Measurements from ENCODE around the gene RTN1. TPM values are rescaled to one million over a fixed set of nuclear protein-coding genes. Genes with fewer than 3 reads are reported as not detected.

RTN1 gene, protein sequence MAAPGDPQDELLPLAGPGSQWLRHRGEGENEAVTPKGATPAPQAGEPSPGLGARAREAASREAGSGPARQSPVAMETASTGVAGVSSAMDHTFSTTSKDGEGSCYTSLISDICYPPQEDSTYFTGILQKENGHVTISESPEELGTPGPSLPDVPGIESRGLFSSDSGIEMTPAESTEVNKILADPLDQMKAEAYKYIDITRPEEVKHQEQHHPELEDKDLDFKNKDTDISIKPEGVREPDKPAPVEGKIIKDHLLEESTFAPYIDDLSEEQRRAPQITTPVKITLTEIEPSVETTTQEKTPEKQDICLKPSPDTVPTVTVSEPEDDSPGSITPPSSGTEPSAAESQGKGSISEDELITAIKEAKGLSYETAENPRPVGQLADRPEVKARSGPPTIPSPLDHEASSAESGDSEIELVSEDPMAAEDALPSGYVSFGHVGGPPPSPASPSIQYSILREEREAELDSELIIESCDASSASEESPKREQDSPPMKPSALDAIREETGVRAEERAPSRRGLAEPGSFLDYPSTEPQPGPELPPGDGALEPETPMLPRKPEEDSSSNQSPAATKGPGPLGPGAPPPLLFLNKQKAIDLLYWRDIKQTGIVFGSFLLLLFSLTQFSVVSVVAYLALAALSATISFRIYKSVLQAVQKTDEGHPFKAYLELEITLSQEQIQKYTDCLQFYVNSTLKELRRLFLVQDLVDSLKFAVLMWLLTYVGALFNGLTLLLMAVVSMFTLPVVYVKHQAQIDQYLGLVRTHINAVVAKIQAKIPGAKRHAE
- 8.4 and 9.8 TPM in 2 replicates for total RNA-seq (2022)
- Bru-seq, nascent RNA = percentile 61 among the genes with signal in this experiment
- percentile 58 among the genes with signal in this experiment for BruChase-seq, experiment 1, labeled RNA remaining after a 6-hour chase
- percentile 64 among the genes with signal in this experiment for BruChase-seq, experiment 2, labeled RNA remaining after a 2-hour chase
- long read RNA-seq, transcript RTN1-201 (9 exons, 3,435 nt) = major isoform, 48 of 65 reads
- long read RNA-seq, partial matches to known transcripts = 0 of 65 reads
- long read RNA-seq, other reads (novel, unspliced or antisense) = 13 of 65 reads

DNA sequence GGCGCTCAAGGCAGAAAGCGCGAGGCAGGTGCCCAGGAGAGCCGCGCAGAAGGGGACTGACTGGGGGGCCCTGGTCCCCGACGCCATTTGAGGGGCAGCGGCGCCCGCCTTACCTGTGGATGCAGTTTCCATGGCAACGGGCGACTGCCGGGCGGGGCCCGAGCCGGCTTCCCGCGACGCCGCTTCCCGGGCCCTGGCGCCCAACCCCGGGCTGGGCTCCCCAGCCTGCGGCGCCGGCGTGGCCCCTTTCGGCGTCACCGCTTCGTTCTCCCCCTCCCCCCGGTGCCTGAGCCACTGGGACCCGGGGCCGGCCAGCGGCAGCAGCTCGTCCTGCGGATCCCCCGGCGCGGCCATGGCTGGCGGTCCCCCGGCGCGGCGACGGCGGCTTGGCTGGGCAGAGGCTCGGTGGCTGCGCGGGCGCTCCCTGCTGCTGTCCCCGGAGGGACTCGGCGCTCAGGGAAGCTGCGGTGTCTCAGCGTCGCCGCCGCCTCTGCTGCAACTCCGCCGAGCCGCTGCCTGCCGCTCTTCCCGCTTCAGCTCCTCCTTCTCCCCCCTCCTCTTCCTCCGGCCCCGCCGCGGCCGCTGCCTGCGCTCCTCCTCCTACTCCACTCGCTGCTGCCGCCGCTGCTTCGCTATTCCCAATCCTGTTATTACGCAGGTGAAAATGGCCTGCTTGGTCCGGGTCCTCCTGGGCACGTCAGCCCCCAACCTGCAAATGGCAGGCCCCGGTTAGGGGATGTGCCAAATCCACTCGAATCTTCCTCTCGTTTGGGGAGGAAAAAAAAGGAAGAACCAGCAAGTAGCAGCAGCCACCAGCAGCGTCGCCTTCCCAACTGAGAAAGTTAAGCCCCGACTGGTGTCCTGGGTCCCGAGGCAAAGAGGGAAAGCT lies at the start of gene RTN1:
Gene RTN1 (minus strand): TSS at position 500 of the 889 bp plus-strand sequence. CDS start 146 bp downstream, at position 354.
- Mint-ChIP-seq H3K27ac (ENCODE audit: low read depth, unreplicated experiment) (peak within 1 kb of the TSS; percentile 89), H3K27me3 (ENCODE audit: insufficient read depth, unreplicated experiment) (no peaks in the 10 kb centered on the region), H3K9me3 (ENCODE audit: unreplicated experiment) (no peaks in the 10 kb centered on the region), H3K4me3 (ENCODE audit: unreplicated experiment) (peak within 1 kb of the TSS; percentile 92), H3K4me1 (ENCODE audit: insufficient read depth, unreplicated experiment) (peaks cover 11% of the 10 kb centered on the region), H3K36me3 (ENCODE audit: insufficient read depth, unreplicated experiment) (peaks cover 6% of the 10 kb centered on the region)
- intact Hi-C loops (cut with micrococcal nuclease) = no loop called here
- ChIA-PET POLR2A (interaction anchor here (0.6 to 1.1 kb wide), 2 partner anchors 163 to 213 kb away, joined by 3 to 5 read pairs; no protein-coding TSS in a partner anchor), CTCF (interaction anchor here (0.9 kb wide), 1 partner anchor 163 kb away, joined by 4 read pairs; no protein-coding TSS in a partner anchor)
- TF ChIP-seq, protein P1, sequence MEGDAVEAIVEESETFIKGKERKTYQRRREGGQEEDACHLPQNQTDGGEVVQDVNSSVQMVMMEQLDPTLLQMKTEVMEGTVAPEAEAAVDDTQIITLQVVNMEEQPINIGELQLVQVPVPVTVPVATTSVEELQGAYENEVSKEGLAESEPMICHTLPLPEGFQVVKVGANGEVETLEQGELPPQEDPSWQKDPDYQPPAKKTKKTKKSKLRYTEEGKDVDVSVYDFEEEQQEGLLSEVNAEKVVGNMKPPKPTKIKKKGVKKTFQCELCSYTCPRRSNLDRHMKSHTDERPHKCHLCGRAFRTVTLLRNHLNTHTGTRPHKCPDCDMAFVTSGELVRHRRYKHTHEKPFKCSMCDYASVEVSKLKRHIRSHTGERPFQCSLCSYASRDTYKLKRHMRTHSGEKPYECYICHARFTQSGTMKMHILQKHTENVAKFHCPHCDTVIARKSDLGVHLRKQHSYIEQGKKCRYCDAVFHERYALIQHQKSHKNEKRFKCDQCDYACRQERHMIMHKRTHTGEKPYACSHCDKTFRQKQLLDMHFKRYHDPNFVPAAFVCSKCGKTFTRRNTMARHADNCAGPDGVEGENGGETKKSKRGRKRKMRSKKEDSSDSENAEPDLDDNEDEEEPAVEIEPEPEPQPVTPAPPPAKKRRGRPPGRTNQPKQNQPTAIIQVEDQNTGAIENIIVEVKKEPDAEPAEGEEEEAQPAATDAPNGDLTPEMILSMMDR (IDR thresholded peaks at IDR 0.05; ENCODE audit: unreplicated experiment) = no peak
- DNase-seq (ENCODE audit: unreplicated experiment) = peak; percentile 64
- BruUV-seq (replicated peaks) = no TSS peak

DNA sequence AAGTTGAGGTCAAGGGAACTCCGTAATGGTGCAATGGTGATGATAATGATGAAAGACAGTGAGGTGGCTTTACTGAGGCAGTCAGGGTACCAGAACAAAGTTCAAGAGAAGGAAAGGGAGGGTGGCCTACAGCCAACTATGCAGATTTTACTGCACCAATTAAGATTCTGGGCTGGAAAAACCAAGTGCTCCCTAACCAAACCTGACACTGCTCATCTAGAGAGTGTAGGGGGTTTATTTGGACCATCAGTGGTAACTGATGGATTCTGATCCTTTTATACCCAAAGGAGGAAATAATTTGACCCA lies 49.8 kb upstream of the RTN1 start:
- no peak for DNase-seq (ENCODE audit: unreplicated experiment)
- intact Hi-C loops (cut with micrococcal nuclease) = no loop called here
- H3K4me3 Mint-ChIP-seq (ENCODE audit: unreplicated experiment) = no peak overlapping the region
- POLR2A ChIA-PET = no interaction called here
- no peaks in the 10 kb centered on the region for H3K4me1 Mint-ChIP-seq (ENCODE audit: insufficient read depth, unreplicated experiment)
- no peaks in the 10 kb centered on the region for H3K36me3 Mint-ChIP-seq (ENCODE audit: insufficient read depth, unreplicated experiment)
- H3K9me3 Mint-ChIP-seq (ENCODE audit: unreplicated experiment) = no peaks in the 10 kb centered on the region
- no peak overlapping the region for H3K27ac Mint-ChIP-seq (ENCODE audit: low read depth, unreplicated experiment)
- CTCF ChIA-PET = interaction anchor here (0.6 to 1.1 kb wide), 2 partner anchors 22 to 297 kb away, joined by 3 to 4 read pairs; no protein-coding TSS in a partner anchor
- no TSS peak for BruUV-seq (replicated peaks)
- TF ChIP-seq, protein P1 (IDR thresholded peaks at IDR 0.05; ENCODE audit: unreplicated experiment) = no peak
- no peaks in the 10 kb centered on the region for H3K27me3 Mint-ChIP-seq (ENCODE audit: insufficient read depth, unreplicated experiment)

DNA sequence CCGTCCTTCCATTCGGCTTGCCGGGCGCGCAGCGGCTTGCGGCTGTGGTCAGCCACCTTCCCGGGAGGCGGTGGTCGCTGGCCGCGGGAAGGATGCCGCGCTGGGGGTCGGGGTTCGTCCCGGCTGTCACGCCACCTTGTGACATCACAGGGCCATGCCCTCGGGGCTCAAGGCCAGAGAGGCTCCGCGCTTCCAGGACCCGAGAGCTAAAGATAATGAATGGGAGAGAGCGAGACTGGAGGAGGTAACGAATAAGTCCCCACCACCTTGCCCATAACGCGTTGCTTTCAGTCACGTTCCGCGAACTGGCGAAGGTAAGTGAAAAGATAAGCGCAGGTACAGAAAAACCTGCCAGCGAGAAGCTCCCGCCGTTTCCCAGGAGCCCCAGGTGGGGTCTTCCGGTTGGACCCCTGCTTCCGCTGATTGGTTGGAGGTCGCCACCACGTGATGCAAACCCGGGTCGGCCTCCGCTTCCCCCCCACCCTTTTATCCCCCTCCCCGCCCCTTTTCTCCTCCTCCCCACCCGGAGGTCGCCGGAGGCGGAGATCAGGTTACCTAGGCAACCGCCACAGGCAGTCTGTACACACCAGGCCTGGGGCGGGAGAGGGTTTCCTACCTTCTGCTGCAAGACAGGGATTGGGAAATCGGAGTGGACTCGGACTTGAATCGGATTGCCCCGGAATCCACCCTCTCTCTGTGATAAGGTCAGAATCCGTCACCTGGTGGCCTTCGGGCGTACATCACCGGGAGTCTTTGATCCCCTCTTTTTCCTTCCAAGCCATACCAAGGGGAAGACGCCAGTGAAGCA lies 49.2 kb upstream of the RTN1 start, which contains the start of gene LRRC9:
Gene LRRC9 (plus strand): TSS at position 575 of the 808 bp plus-strand sequence.
- BruUV-seq (replicated peaks) = no TSS peak
- Mint-ChIP-seq H3K36me3 (ENCODE audit: insufficient read depth, unreplicated experiment) (no peaks in the 10 kb centered on the region), H3K27ac (ENCODE audit: low read depth, unreplicated experiment) (no peak within 1 kb of the TSS), H3K4me1 (ENCODE audit: insufficient read depth, unreplicated experiment) (no peaks in the 10 kb centered on the region), H3K4me3 (ENCODE audit: unreplicated experiment) (no peak within 1 kb of the TSS), H3K9me3 (ENCODE audit: unreplicated experiment) (no peaks in the 10 kb centered on the region), H3K27me3 (ENCODE audit: insufficient read depth, unreplicated experiment) (no peaks in the 10 kb centered on the region)
- intact Hi-C loops (cut with micrococcal nuclease) = loop anchor here (5.0 kb wide), 3 partner anchors 212 to 287 kb away; no protein-coding TSS in a partner anchor
- TF ChIP-seq, protein P1 (IDR thresholded peaks at IDR 0.05; ENCODE audit: unreplicated experiment) = no peak
- CTCF ChIA-PET = interaction anchor here (0.6 to 1.1 kb wide), 3 partner anchors 22 to 296 kb away, joined by 3 to 4 read pairs (median 3); no protein-coding TSS in a partner anchor
- POLR2A ChIA-PET = no interaction called here
- DNase-seq (ENCODE audit: unreplicated experiment) = no peak
